NOMO-1 treated with dmso at 0.1 percent for 144 hours (cell line): Measurements from ENCODE around the gene SPTSSA.
"Not testable (repeated sequence)": the region's sequence is repeated elsewhere in the genome, so short reads cannot be mapped to it uniquely, and the experiment has no call there.

Experiments used
- DNase-seq: peaks from one replicate; lab custom pipeline; 2025; ENCODE audit not compliant: unreplicated experiment; lab: John Stamatoyannopoulos, UW

Gene SPTSSA

GRCh38 chr14:34462132-34462893 is at the start of gene SPTSSA:
SPTSSA (minus strand) TSS chr14:34462240; CDS start chr14:34462207, 33 bp downstream.
- peak; percentile 78 for DNase-seq

- DNase-seq, result no peak
Observed at GRCh38 chr14:34507884-34508283, 45.8 kb upstream of the SPTSSA start.

GRCh38 chr14:34507459-34507858 is 45.4 kb upstream of the SPTSSA start:
- DNase-seq, result no peak

- DNase-seq, result not testable (repeated sequence)
Observed at GRCh38 chr14:34505124-34505491, 43.1 kb upstream of the SPTSSA start.

- DNase-seq, result not testable (repeated sequence)
Observed at GRCh38 chr14:34504027-34504426, 42.0 kb upstream of the SPTSSA start.

GRCh38 chr14:34502545-34503225 is 40.6 kb upstream of the SPTSSA start:
- DNase-seq, result no peak

GRCh38 chr14:34502001-34502400 is 40.0 kb upstream of the SPTSSA start:
- no peak for DNase-seq

- no peak for DNase-seq
Observed at GRCh38 chr14:34501004-34501580, 39.1 kb upstream of the SPTSSA start.

- no peak for DNase-seq
Observed at GRCh38 chr14:34498684-34499412, 36.8 kb upstream of the SPTSSA start.

- peak; percentile 67 for DNase-seq
Observed at GRCh38 chr14:34496679-34497513, 34.9 kb upstream of the SPTSSA start.

- no peak for DNase-seq
Observed at GRCh38 chr14:34496007-34496678, 34.1 kb upstream of the SPTSSA start.

GRCh38 chr14:34489324-34489723 is 27.3 kb upstream of the SPTSSA start:
- DNase-seq, result no peak

- no peak for DNase-seq
Observed at GRCh38 chr14:34488528-34488927, 26.5 kb upstream of the SPTSSA start.

- DNase-seq, result no peak
Observed at GRCh38 chr14:34484726-34485125, 22.7 kb upstream of the SPTSSA start.

GRCh38 chr14:34482463-34482862 is 20.4 kb upstream of the SPTSSA start:
- no peak for DNase-seq

GRCh38 chr14:34479694-34480093 is 17.7 kb upstream of the SPTSSA start:
- no peak for DNase-seq

- DNase-seq, result no peak
Observed at GRCh38 chr14:34478261-34478660, 16.2 kb upstream of the SPTSSA start.

GRCh38 chr14:34476036-34476435 is 14.0 kb upstream of the SPTSSA start:
- DNase-seq, result not testable (repeated sequence)

- no peak for DNase-seq
Observed at GRCh38 chr14:34475163-34475562, 13.1 kb upstream of the SPTSSA start.

GRCh38 chr14:34474187-34474679 is 12.2 kb upstream of the SPTSSA start:
- DNase-seq, result no peak
